IMR-90 (cell line): ENCODE measurements around the gene SLC38A9. TPM values are rescaled to one million over a fixed set of nuclear protein-coding genes. Genes with fewer than 3 reads are reported as not detected.

Source experiments
- ATAC-seq: fragments of 200-7000 bp; cut with Tn5 transposase; 2 replicates; pipeline ENCODE4 v1.9.1; 2020; ENCODE audit warnings: low read depth, mild to moderate bottlenecking, moderate library complexity
- BruUV-seq: library from RNA; stranded (reverse); fragments of 400-500 nt; replicated peaks from 2 replicates; lab custom pipeline; 2021; lab: Mats Ljungman, UMichigan
- CTCF ChIA-PET: fragments of 300-600 bp; formaldehyde crosslinking; extraction: SDS; loops from one replicate; lab custom pipeline; 2021; ENCODE audit warnings: antibody characterized with exemption; lab: Yijun Ruan, JAX
- POLR2A ChIA-PET: fragments of 300-600 bp; sonication (Branson Sonifier 250); formaldehyde crosslinking; loops from one replicate; lab custom pipeline; 2022; ENCODE audit warnings: antibody characterized with exemption; ENCODE audit not compliant: unreplicated experiment; lab: Charles Lee
- DNase-seq: peaks from one replicate; pipeline ENCODE4 v3.0.0; 2013
- H2AFZ ChIP-seq: replicated peaks from 2 replicates; pipeline ENCODE3; 2013; ENCODE audit warnings: low read length, mild to moderate bottlenecking; ENCODE audit not compliant: poor library complexity
- H2AK5ac ChIP-seq: 2 replicates; pipeline ENCODE4 v1.6.1; 2013; ENCODE audit warnings: low read depth, low read length, inconsistent platforms
- H2AK9ac ChIP-seq: replicated peaks from 2 replicates; pipeline ENCODE3; 2013; ENCODE audit warnings: mild to moderate bottlenecking, low read depth, low read length, moderate library complexity; ENCODE audit not compliant: poor library complexity
- H2BK120ac ChIP-seq: 2 replicates; pipeline ENCODE4 v1.6.1; 2013; ENCODE audit warnings: low read depth, low read length, inconsistent platforms
- H2BK15ac ChIP-seq: 3 replicates; pipeline ENCODE4 v1.6.1; 2013; ENCODE audit warnings: low read depth, low read length, inconsistent platforms
- H2BK20ac ChIP-seq: 2 replicates; pipeline ENCODE4 v1.6.1; 2013; ENCODE audit warnings: low read depth, mild to moderate bottlenecking, inconsistent platforms, low read length, moderate library complexity
- H2BK5ac ChIP-seq: 2 replicates; pipeline ENCODE4 v1.6.1; 2013; ENCODE audit warnings: mild to moderate bottlenecking, low read depth, low read length, inconsistent platforms; ENCODE audit not compliant: poor library complexity, severe bottlenecking
- H3K14ac ChIP-seq: replicated peaks from 2 replicates; pipeline ENCODE4 v1.6.1; 2013; ENCODE audit warnings: low read depth, low read length, inconsistent platforms
- H3K18ac ChIP-seq: 2 replicates; pipeline ENCODE4 v1.6.1; 2013; ENCODE audit warnings: low read depth, low read length, control low read depth
- H3K23ac ChIP-seq: 2 replicates; pipeline ENCODE4 v1.6.1; 2013; ENCODE audit warnings: low read depth, low read length, inconsistent platforms
- H3K27ac ChIP-seq: 2 replicates; pipeline ENCODE4 v1.5.1; 2013; ENCODE audit warnings: mild to moderate bottlenecking, control low read depth, low read length; ENCODE audit not compliant: insufficient read depth
- H3K27me3 ChIP-seq: 2 replicates; pipeline ENCODE4 v1.6.1; 2013; ENCODE audit warnings: low read length; ENCODE audit not compliant: control insufficient read depth, insufficient read depth
- H3K36me3 ChIP-seq: 2 replicates; pipeline ENCODE4 v1.6.1; 2013; ENCODE audit warnings: low read length, mixed read lengths; ENCODE audit not compliant: control insufficient read depth, insufficient read depth
- H3K4ac ChIP-seq: 2 replicates; pipeline ENCODE4 v1.6.1; 2013; ENCODE audit warnings: low read depth, low read length, inconsistent platforms
- H3K4me1 ChIP-seq: 2 replicates; pipeline ENCODE4 v1.6.1; 2013; ENCODE audit warnings: low read length, mixed read lengths; ENCODE audit not compliant: control insufficient read depth, insufficient read depth
- H3K4me2 ChIP-seq: 2 replicates; pipeline ENCODE4 v1.6.1; 2013; ENCODE audit warnings: low read depth, mild to moderate bottlenecking, control low read depth, low read length, moderate library complexity
- H3K4me3 ChIP-seq: 2 replicates; pipeline ENCODE4 v1.5.1; 2013; ENCODE audit warnings: low read depth, mild to moderate bottlenecking, control low read depth, low read length, moderate library complexity; ENCODE audit not compliant: insufficient read depth
- H3K56ac ChIP-seq: 2 replicates; pipeline ENCODE4 v1.6.1; 2013; ENCODE audit warnings: low read length, inconsistent platforms; ENCODE audit not compliant: insufficient read depth; ENCODE audit errors: extremely low read depth
- H3K79me1 ChIP-seq, 2 experiments: 2 replicates each; pipeline ENCODE4 v1.6.1; 2013; ENCODE audit warnings: low read length in 2 of 2, inconsistent platforms in 1 of 2, low read depth in 1 of 2
- H3K9ac ChIP-seq: 2 replicates; pipeline ENCODE4 v1.6.1; 2013; ENCODE audit warnings: low read depth, low read length, control low read depth
- H3K9me1 ChIP-seq: 2 replicates; pipeline ENCODE4 v1.6.1; 2013; ENCODE audit warnings: low read length, inconsistent platforms; ENCODE audit not compliant: insufficient read depth
- H3K9me3 ChIP-seq: 2 replicates; pipeline ENCODE4 v1.6.1; 2013; ENCODE audit warnings: low read length; ENCODE audit not compliant: control insufficient read depth, insufficient read depth
- H4K20me1 ChIP-seq: 2 replicates; pipeline ENCODE4 v1.6.1; 2013; ENCODE audit warnings: low read length, inconsistent platforms; ENCODE audit not compliant: insufficient read depth
- H4K5ac ChIP-seq: 2 replicates; pipeline ENCODE4 v1.6.1; 2013; ENCODE audit warnings: mild to moderate bottlenecking, low read depth, low read length, control low read depth
- H4K8ac ChIP-seq, 2 experiments: 2 replicates each; pipeline ENCODE4 v1.6.1; 2013; ENCODE audit warnings: low read depth in 2 of 2, low read length in 2 of 2, control low read depth in 1 of 2, inconsistent platforms in 1 of 2
- H4K91ac ChIP-seq: 2 replicates; pipeline ENCODE4 v1.6.1; 2013; ENCODE audit warnings: low read depth, low read length, inconsistent platforms; ENCODE audit not compliant: insufficient read depth
- BHLHE40 ChIP-seq: fragments of 150-350 bp; IDR thresholded peaks from 2 replicates; pipeline ENCODE4 v1.6.1; 2016; ENCODE audit warnings: mild to moderate bottlenecking, low read depth, low read length
- CEBPB ChIP-seq: IDR thresholded peaks from 2 replicates; pipeline ENCODE4 v1.6.1; 2012; ENCODE audit warnings: low read depth, low read length, improper control_type of control experiment
- CHD1 ChIP-seq: IDR thresholded peaks from 2 replicates; pipeline ENCODE4 v1.6.1; 2012; ENCODE audit warnings: low read depth, low read length, improper control_type of control experiment
- CTCF ChIP-seq: conservative IDR thresholded peaks from 2 replicates; pipeline ENCODE4 v1.5.1; 2012; ENCODE audit warnings: mild to moderate bottlenecking, low read depth, low read length, improper control_type of control experiment
- FOS ChIP-seq: fragments of 150-350 bp; IDR thresholded peaks from 2 replicates; pipeline ENCODE4 v1.6.1; 2016; ENCODE audit warnings: low read depth, low read length
- MAFK ChIP-seq: IDR thresholded peaks from 2 replicates; pipeline ENCODE4 v1.6.1; 2012; ENCODE audit warnings: low read depth, low read length, improper control_type of control experiment
- MAZ ChIP-seq: IDR thresholded peaks from 2 replicates; pipeline ENCODE4 v1.6.1; 2012; ENCODE audit warnings: low read depth, mild to moderate bottlenecking, low read length, improper control_type of control experiment, moderate library complexity, borderline replicate concordance
- MXI1 ChIP-seq: IDR thresholded peaks from 2 replicates; pipeline ENCODE4 v1.6.1; 2012; ENCODE audit warnings: low read depth, mild to moderate bottlenecking, low read length, moderate library complexity, borderline replicate concordance
- NFE2L2 ChIP-seq: fragments of 150-350 bp; IDR thresholded peaks from 2 replicates; pipeline ENCODE4 v1.6.1; 2016; ENCODE audit warnings: low read depth, mild to moderate bottlenecking, low read length
- POLR2A ChIP-seq: IDR thresholded peaks from 2 replicates; pipeline ENCODE4 v1.6.1; 2012; ENCODE audit warnings: mild to moderate bottlenecking, low read depth, low read length
- RAD21 ChIP-seq: IDR thresholded peaks from 2 replicates; pipeline ENCODE4 v1.6.1; 2012; ENCODE audit warnings: low read length, improper control_type of control experiment
- RCOR1 ChIP-seq: IDR thresholded peaks from 2 replicates; pipeline ENCODE4 v1.6.1; 2012; ENCODE audit warnings: mild to moderate bottlenecking, low read length, improper control_type of control experiment; ENCODE audit not compliant: insufficient replicate concordance
- RFX5 ChIP-seq: IDR thresholded peaks from 2 replicates; pipeline ENCODE4 v1.8.0; 2012; ENCODE audit warnings: low read depth, mild to moderate bottlenecking, low read length, moderate library complexity
- SMC3 ChIP-seq: fragments of 150-350 bp; IDR thresholded peaks from 2 replicates; pipeline ENCODE4 v1.6.1; 2016; ENCODE audit warnings: low read depth, mild to moderate bottlenecking, antibody characterized with exemption, low read length, moderate library complexity
- USF2 ChIP-seq: fragments of 150-350 bp; IDR thresholded peaks from 2 replicates; pipeline ENCODE4 v1.6.1; 2017; ENCODE audit warnings: mild to moderate bottlenecking, antibody characterized with exemption, low read length, low read depth
- WGBS, 2 experiments: methylation state at CpG; one replicate each; pipeline versions ENCODE4 v1.1.5 to v1.1.7; 2013; ENCODE audit warnings: missing lambda C conversion rate in 2 of 2; ENCODE audit not compliant: insufficient read length in 1 of 2; ENCODE audit errors: extremely low coverage in 2 of 2; 5-methylcytosine and 5-hydroxymethylcytosine counted together
- dilution Hi-C: fragments of 300-500 bp; cut with HindIII; formaldehyde crosslinking; loops from one replicate; pipeline ENCODE4 v1.14.3; 2018; ENCODE audit warnings: low sequenced_read_pairs; ENCODE audit not compliant: unreplicated experiment
- in situ Hi-C: fragments of 300-500 bp; cut with MboI; formaldehyde crosslinking; loops from 3 replicates; pipeline ENCODE4 v1.14.3; 2019; ENCODE audit warnings: low sequenced_read_pairs, inconsistent platforms, mixed read lengths
- intact Hi-C: fragments of 100-400 bp; cut with micrococcal nuclease; formaldehyde crosslinking; loops from 2 replicates; pipeline ENCODE4 v1.10.0; 2022
- polyA plus RNA-seq, 3 experiments: library from polyadenylated mRNA; depleted of rRNA; stranded (reverse); fragments of >200 nt; gene quantifications; 2 replicates each; pipeline ENCODE4 v1.2.3, GENCODE V29; 2012; ENCODE audit warnings: low replicate concordance in 1 of 3
- total RNA-seq: library from RNA; depleted of rRNA; stranded (reverse); fragments of >200 nt; gene quantifications from 2 replicates; pipeline ENCODE4 v1.2.3, GENCODE V29; 2012
- TF ChIP-seq, protein P1 (sequence below): fragments of 150-350 bp; IDR thresholded peaks from 2 replicates; pipeline ENCODE4 v1.6.1; 2016; ENCODE audit warnings: low read depth, mild to moderate bottlenecking, low read length, moderate library complexity, borderline replicate concordance

The SLC38A9 gene
- total and polyA plus RNA-seq, 2 of the 4 experiments (the other 2 are of a cell fraction), result 10.5 to 24.2 TPM

DNA sequence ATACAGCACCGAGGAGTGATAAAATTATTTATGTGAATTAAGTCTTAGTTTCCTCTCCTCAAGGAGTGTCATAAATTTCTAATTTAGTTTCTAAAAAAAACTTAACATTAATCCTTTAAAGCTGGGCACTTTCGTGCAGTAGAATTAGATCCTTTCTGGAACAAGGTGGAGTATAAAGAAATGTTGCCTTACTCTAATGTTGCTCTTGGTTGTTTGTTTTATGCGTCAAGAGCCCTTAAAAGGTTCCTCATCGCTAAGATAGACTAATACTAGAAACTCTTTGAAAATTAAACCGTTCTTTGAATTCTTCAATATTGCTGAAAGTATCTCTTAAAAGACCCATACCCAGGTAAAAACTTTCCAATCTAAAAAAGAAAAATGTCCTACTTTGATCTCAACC is 93.8 kb downstream of the SLC38A9 start:
- intact Hi-C loops (no loop called here), in situ Hi-C loops (no loop called here), dilution Hi-C loops (no loop called here)
- Histone ChIP-seq H2AK5ac (no peak overlapping the region), H4K91ac (no peak overlapping the region), H3K23ac (no peak overlapping the region), H3K27ac (no peak overlapping the region), H2BK5ac (no peak overlapping the region), H2AK9ac (no peak overlapping the region), H2AFZ (no peak overlapping the region), H3K36me3 (no peaks in the 10 kb centered on the region), H2BK15ac (no peak overlapping the region), H3K4me2 (no peak overlapping the region), H3K9me3 (no peaks in the 10 kb centered on the region), H3K9ac (no peak overlapping the region), H4K5ac (no peak overlapping the region), H3K27me3 (no peaks in the 10 kb centered on the region), H2BK120ac (no peak overlapping the region), H3K4me1 (peaks cover 4% of the 10 kb centered on the region; the same call in 1 of the 2 replicates), H2BK20ac (no peak overlapping the region), H3K14ac (no peak overlapping the region), H4K20me1 (no peaks in the 10 kb centered on the region), H3K9me1 (peaks cover 5% of the 10 kb centered on the region; the same call in 1 of the 2 replicates), H4K8ac (no peak overlapping the region), H3K4me3 (no peak overlapping the region), H3K4ac (no peak overlapping the region), H3K18ac (no peak overlapping the region), H3K56ac (no peak overlapping the region), H3K79me1 (no peaks in the 10 kb centered on the region)
- CTCF ChIA-PET, result interaction anchor here (0.6 kb wide), 1 partner anchor 281 kb away, joined by 3 read pairs; no protein-coding TSS in a partner anchor
- DNase-seq, result no peak
- no CpG with 5 or more reads among the region's 5 CpGs for WGBS, 2 experiments
- POLR2A ChIA-PET, result no interaction called here
- TF ChIP-seq RCOR1 (no peak), USF2 (no peak), SMC3 (no peak), MAZ (no peak), MAFK (no peak), POLR2A (no peak), RFX5 (no peak), FOS (no peak), CHD1 (no peak), NFE2L2 (no peak), CEBPB (no peak), MXI1 (no peak), CTCF (no peak), BHLHE40 (no peak), RAD21 (no peak)
- TF ChIP-seq, protein P1, sequence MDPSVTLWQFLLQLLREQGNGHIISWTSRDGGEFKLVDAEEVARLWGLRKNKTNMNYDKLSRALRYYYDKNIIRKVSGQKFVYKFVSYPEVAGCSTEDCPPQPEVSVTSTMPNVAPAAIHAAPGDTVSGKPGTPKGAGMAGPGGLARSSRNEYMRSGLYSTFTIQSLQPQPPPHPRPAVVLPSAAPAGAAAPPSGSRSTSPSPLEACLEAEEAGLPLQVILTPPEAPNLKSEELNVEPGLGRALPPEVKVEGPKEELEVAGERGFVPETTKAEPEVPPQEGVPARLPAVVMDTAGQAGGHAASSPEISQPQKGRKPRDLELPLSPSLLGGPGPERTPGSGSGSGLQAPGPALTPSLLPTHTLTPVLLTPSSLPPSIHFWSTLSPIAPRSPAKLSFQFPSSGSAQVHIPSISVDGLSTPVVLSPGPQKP, result no peak
- no TSS peak for BruUV-seq
- no peak for ATAC-seq
